ENCODE measurements around the gene STAT3.

GRCh38 chr17:42283241-42284023, 104.8 kb downstream of the STAT3 start:
- no peak for TF ChIP-seq CTCF (conservative IDR thresholded peaks at IDR 0.05; ENCODE audit: low read length)
- no peak for TF ChIP-seq EZH2phosphoT487 (IDR thresholded peaks at IDR 0.05; ENCODE audit: borderline replicate concordance, low read depth, low read length)
